K562 (cell line): ENCODE data around the gene FOXN1. TPM values are rescaled to one million over a fixed set of nuclear protein-coding genes. Genes with fewer than 3 reads are reported as not detected.

ENCODE experiments used
- ATAC-seq: fragments of 200-7000 bp; cut with Tn5 transposase; 3 replicates; pipeline ENCODE4 v1.9.1; 2020; ENCODE audit warnings: moderate library complexity
- BruUV-seq: library from RNA; stranded (reverse); fragments of 400-500 nt; replicated peaks from 2 replicates; lab custom pipeline; 2021; lab: Mats Ljungman, UMichigan
- CTCF ChIA-PET: fragments of 300-600 bp; formaldehyde crosslinking; extraction: SDS; loops from one replicate; lab custom pipeline; 2021; ENCODE audit warnings: low intra/inter-chr PET ratio; lab: Yijun Ruan, JAX
- POLR2A ChIA-PET: fragments of 300-600, 350-650 bp; sonication (Branson Sonifier 250); formaldehyde crosslinking; extraction: SDS; loops from one replicate; lab custom pipeline; 2021; ENCODE audit warnings: antibody characterized with exemption, inconsistent platforms; lab: Yijun Ruan, JAX
- DNase-seq, 4 experiments: peaks; one replicate each; pipeline versions ENCODE4 v3.0.0 to v3.0.0-alpha.2; 2011 to 2018; ENCODE audit warnings: low spot score in 3 of 4, mixed read lengths in 3 of 4; ENCODE audit errors: extremely low read depth in 1 of 4
- FAIRE-seq: peaks from 2 replicates; lab custom pipeline; 2011; peaks lifted over from hg19 to GRCh38; lab: Jason Lieb, UNC
- H2AFZ ChIP-seq: 2 replicates; pipeline ENCODE4 v1.6.0; 2011; ENCODE audit warnings: low read depth, low read length, control low read depth, inconsistent platforms
- H3K27ac ChIP-seq: fragments of 200-600 bp; 3 replicates; pipeline ENCODE4 v1.8.0; 2011; ENCODE audit warnings: low read depth, mild to moderate bottlenecking, control low read depth, inconsistent platforms, low read length, moderate library complexity, mixed read lengths; ENCODE audit errors: extremely low read depth
- H3K27me3 ChIP-seq, 2 experiments: fragments of 300-600 bp in 1 of 2; 2 replicates in 1 of 2; 3 replicates in 1 of 2; pipeline versions ENCODE4 v1.6.0 to v1.8.0; 2011; ENCODE audit warnings: inconsistent platforms in 2 of 2, low read length in 2 of 2, mild to moderate bottlenecking in 1 of 2, mixed read lengths in 1 of 2, moderate library complexity in 1 of 2; ENCODE audit not compliant: control insufficient read depth in 2 of 2, insufficient read depth in 2 of 2
- H3K36me3 ChIP-seq: fragments of 300-600 bp; 3 replicates; pipeline ENCODE4 v1.8.0; 2011; ENCODE audit warnings: mild to moderate bottlenecking, low read length, inconsistent platforms; ENCODE audit not compliant: control insufficient read depth, insufficient read depth
- H3K4me1 ChIP-seq, 2 experiments: fragments of 200-600 bp in 1 of 2; replicated peaks in 1 of 2; 2 replicates in 1 of 2; 3 replicates in 1 of 2; pipeline versions ENCODE4 v1.5.1 to v1.8.0; 2011; ENCODE audit warnings: inconsistent platforms in 2 of 2, low read length in 2 of 2, mild to moderate bottlenecking in 1 of 2, mixed read lengths in 1 of 2, moderate library complexity in 1 of 2; ENCODE audit not compliant: control insufficient read depth in 2 of 2, insufficient read depth in 2 of 2
- H3K4me2 ChIP-seq: 2 replicates; pipeline ENCODE4 v1.6.1; 2011; ENCODE audit warnings: low read length, control low read depth, inconsistent platforms, mixed read lengths; ENCODE audit not compliant: insufficient read depth
- H3K4me3 ChIP-seq: fragments of 200-600 bp; sonication (generic), shearing (Covaris generic); 2 replicates; pipeline ENCODE4 v1.5.1; 2016; ENCODE audit warnings: control low read depth, inconsistent platforms
- H3K79me2 ChIP-seq: fragments of 200-600 bp; 3 replicates; pipeline ENCODE4 v1.8.0; 2011; ENCODE audit warnings: low read length, inconsistent platforms; ENCODE audit not compliant: control insufficient read depth, insufficient read depth
- H3K9ac ChIP-seq, 2 experiments: 2 replicates each; pipeline versions ENCODE4 v1.6.0 to v1.6.1; 2011; ENCODE audit warnings: low read depth in 2 of 2, low read length in 2 of 2, control low read depth in 1 of 2, inconsistent platforms in 1 of 2, mild to moderate bottlenecking in 1 of 2, mixed read lengths in 1 of 2; ENCODE audit not compliant: insufficient read depth in 1 of 2
- H3K9me1 ChIP-seq: one replicate; pipeline ENCODE4 v1.6.0; 2011; ENCODE audit warnings: inconsistent platforms, mild to moderate bottlenecking, low read length, moderate library complexity; ENCODE audit not compliant: control insufficient read depth, insufficient read depth
- H3K9me3 ChIP-seq: replicated peaks from 2 replicates; pipeline ENCODE4 v1.5.1; 2011; ENCODE audit warnings: low read depth, low read length, inconsistent platforms; ENCODE audit not compliant: control insufficient read depth, insufficient read depth
- H4K20me1 ChIP-seq: replicated peaks from 2 replicates; pipeline ENCODE4 v1.6.1; 2011; ENCODE audit warnings: low read length, inconsistent platforms, mixed read lengths; ENCODE audit not compliant: control insufficient read depth, insufficient read depth
- CBX5 ChIP-seq: IDR thresholded peaks from 2 replicates; pipeline ENCODE4 v1.6.1; 2014; ENCODE audit warnings: low read depth, borderline replicate concordance
- RBM34 ChIP-seq: fragments of 200-400 bp; formaldehyde crosslinking; IDR thresholded peaks from 2 replicates; pipeline ENCODE4 v1.6.1; 2018; ENCODE audit warnings: low read length, borderline replicate concordance; ENCODE audit not compliant: insufficient read depth
- SMAD2 ChIP-seq: fragments of 150-350 bp; IDR thresholded peaks from 2 replicates; pipeline ENCODE4 v1.6.1; 2014; ENCODE audit warnings: low read depth, mild to moderate bottlenecking, low read length
- ZNF134 ChIP-seq: fragments of 250-450 bp; sonication (Bioruptor Pico); conservative IDR thresholded peaks from 2 replicates; pipeline ENCODE4 v1.4.0; 2020
- WGBS: fragments of 100-300 bp; shearing (Covaris generic); methylation state at CpG from one replicate; pipeline ENCODE4 v1.1.6; 2016; ENCODE audit warnings: low coverage, mixed read lengths; ENCODE audit not compliant: insufficient coverage; ENCODE audit errors: missing lambda C conversion rate; 5-methylcytosine and 5-hydroxymethylcytosine counted together
- in situ Hi-C: fragments of 300-500 bp; cut with MboI; formaldehyde crosslinking; loops from 4 replicates; pipeline ENCODE4 v1.15.0; 2018; ENCODE audit warnings: inconsistent platforms, mixed read lengths
- intact Hi-C: fragments of 100-400 bp; cut with micrococcal nuclease; formaldehyde crosslinking; loops from 2 replicates; pipeline ENCODE4 v1.14.2; 2022
- polyA plus RNA-seq, 8 experiments: library from polyadenylated mRNA; depleted of rRNA in 4 of 8; stranded (reverse) in 5 of 8; unstranded in 3 of 8; fragments of >200 nt; fragmentation: Nextera tagmentation in 2 of 8; fragmentation: Illumina TruSeq in 1 of 8; extraction: Ambion mirVana in 2 of 8; extraction: Trizol in 1 of 8; gene quantifications; 2 replicates each; pipeline versions ENCODE4 v1.2.1 to v1.2.3, GENCODE V29; 2011 to 2014; ENCODE audit warnings: inconsistent platforms in 1 of 8, missing spikeins in 1 of 8
- total RNA-seq, 7 experiments: library from RNA; depleted of rRNA in 6 of 7; stranded (reverse); fragments of >200 nt in 6 of 7; fragmentation: Illumina TruSeq in 2 of 7; extraction: Trizol in 2 of 7; gene quantifications; 2 replicates each; pipeline versions ENCODE4 v1.2.1 to v1.2.3, GENCODE V29; 2011 to 2021; ENCODE audit warnings: low replicate concordance in 1 of 7
- TF ChIP-seq, protein P1 (sequence below): IDR thresholded peaks from 3 replicates; pipeline ENCODE4 v1.6.1; 2011; ENCODE audit warnings: borderline replicate concordance, mild to moderate bottlenecking; ENCODE audit not compliant: insufficient read length, insufficient read depth

FOXN1 gene
- total and polyA plus RNA-seq, 9 of the 15 experiments (the other 6 are each of a cell fraction or from before 2014, with no cell fraction given) = not detected

DNA sequence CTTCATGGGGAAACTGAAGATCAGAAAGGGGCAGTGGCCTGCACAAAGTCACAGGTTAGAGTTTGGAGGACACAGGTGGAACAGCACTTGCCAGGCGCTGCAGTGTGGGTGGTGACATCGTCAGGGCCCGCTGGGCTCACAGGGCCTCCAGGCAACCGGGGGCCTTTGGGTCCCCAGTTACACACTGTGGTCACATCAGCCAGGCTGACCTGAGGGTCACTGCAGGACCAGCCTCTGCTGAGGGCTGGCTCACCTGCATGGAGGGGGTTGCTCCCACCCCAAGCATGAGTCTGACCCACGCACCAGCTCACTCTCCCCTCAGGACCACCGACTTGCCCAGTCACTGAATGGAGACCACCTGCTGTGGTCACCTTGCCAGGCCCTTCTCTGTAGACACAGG is 17.0 kb downstream of the FOXN1 start:
- FAIRE-seq = no peak
- Histone ChIP-seq H3K27me3 (peaks cover 3 to 25% of the 10 kb centered on the region in 2 experiments; a peak in 3 of 5 replicates), H3K9me1 (no peaks in the 10 kb centered on the region), H3K27ac (no peak overlapping the region), H3K36me3 (no peaks in the 10 kb centered on the region), H2AFZ (no peak overlapping the region), H3K4me1 (peaks cover 28 to 53% of the 10 kb centered on the region in 2 experiments; a peak in 4 of 5 replicates), H3K4me2 (no peak overlapping the region), H3K79me2 (no peaks in the 10 kb centered on the region)
- ChIA-PET POLR2A (interaction anchor here (0.6 kb wide), 1 partner anchor 550 kb away, joined by 3 read pairs; no protein-coding TSS in a partner anchor), CTCF (no interaction called here)
- intact Hi-C loops = no loop called here
- WGBS = 8% methylated on average over 6 of the region's 6 CpGs
- in situ Hi-C loops = no loop called here
- no peak for ATAC-seq
- BruUV-seq = no TSS peak
- TF ChIP-seq CBX5 = no peak
- TF ChIP-seq SMAD2 = no peak
- TF ChIP-seq, protein P1, sequence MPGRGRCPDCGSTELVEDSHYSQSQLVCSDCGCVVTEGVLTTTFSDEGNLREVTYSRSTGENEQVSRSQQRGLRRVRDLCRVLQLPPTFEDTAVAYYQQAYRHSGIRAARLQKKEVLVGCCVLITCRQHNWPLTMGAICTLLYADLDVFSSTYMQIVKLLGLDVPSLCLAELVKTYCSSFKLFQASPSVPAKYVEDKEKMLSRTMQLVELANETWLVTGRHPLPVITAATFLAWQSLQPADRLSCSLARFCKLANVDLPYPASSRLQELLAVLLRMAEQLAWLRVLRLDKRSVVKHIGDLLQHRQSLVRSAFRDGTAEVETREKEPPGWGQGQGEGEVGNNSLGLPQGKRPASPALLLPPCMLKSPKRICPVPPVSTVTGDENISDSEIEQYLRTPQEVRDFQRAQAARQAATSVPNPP = no peak
- TF ChIP-seq RBM34 = no peak
- peak; percentile 86 for TF ChIP-seq ZNF134 (CRISPR knock-in tag)
- TF ChIP-seq, all 486 proteins: peak for 1
- H3K4me3 ChIP-seq = no peak overlapping the region
- no peaks in the 10 kb centered on the region for H4K20me1 ChIP-seq
- no peak overlapping the region for H3K9ac ChIP-seq
- no peak for DNase-seq
- peaks cover 8% of the 10 kb centered on the region for H3K9me3 ChIP-seq
